ENCODE results near the gene KCNIP1. TPM values are rescaled to one million over a fixed set of nuclear protein-coding genes. Genes with fewer than 3 reads are reported as not detected.

The KCNIP1 gene
- total and polyA plus RNA-seq, 9 of the 15 experiments (the other 6 are each of a cell fraction or from before 2014, with no cell fraction given) = not detected

DNA sequence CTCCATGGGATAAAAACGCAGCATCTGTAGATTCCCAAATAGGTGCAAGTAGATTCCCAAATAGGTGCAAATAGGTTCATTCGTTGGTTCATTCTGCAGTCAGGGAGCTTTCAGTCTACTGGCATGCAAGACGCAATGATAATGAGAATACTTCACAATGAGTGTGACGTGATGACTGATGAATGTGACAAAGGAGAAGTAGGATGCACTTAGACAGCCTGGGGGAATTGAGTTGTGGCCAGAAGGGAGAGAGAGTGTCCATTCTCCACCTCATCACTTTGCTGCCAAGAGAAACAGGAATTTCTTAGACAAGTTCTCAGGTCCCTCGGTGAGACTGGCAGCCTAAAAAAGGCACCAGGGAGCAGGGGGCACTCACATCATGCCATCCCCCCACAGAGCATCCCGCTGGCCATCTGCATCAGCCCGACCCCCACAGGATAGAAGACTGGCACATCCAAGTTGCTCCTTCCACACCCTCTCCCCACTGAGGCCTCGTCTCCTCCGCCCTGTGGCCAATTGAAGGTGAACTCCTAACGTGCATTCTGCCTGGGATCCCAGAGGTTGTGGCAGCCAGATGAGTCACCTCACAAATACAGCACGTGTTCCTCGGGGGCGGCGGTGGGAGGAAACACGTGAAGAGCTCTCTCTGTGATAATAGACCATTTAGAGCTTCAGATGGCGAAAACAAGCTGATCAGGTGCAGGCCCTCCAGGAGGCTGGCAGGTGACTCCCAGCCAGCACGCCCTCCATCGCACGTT lies 19.9 kb upstream of the KCNIP1 start (continued):
- TF ChIP-seq, protein P1, sequence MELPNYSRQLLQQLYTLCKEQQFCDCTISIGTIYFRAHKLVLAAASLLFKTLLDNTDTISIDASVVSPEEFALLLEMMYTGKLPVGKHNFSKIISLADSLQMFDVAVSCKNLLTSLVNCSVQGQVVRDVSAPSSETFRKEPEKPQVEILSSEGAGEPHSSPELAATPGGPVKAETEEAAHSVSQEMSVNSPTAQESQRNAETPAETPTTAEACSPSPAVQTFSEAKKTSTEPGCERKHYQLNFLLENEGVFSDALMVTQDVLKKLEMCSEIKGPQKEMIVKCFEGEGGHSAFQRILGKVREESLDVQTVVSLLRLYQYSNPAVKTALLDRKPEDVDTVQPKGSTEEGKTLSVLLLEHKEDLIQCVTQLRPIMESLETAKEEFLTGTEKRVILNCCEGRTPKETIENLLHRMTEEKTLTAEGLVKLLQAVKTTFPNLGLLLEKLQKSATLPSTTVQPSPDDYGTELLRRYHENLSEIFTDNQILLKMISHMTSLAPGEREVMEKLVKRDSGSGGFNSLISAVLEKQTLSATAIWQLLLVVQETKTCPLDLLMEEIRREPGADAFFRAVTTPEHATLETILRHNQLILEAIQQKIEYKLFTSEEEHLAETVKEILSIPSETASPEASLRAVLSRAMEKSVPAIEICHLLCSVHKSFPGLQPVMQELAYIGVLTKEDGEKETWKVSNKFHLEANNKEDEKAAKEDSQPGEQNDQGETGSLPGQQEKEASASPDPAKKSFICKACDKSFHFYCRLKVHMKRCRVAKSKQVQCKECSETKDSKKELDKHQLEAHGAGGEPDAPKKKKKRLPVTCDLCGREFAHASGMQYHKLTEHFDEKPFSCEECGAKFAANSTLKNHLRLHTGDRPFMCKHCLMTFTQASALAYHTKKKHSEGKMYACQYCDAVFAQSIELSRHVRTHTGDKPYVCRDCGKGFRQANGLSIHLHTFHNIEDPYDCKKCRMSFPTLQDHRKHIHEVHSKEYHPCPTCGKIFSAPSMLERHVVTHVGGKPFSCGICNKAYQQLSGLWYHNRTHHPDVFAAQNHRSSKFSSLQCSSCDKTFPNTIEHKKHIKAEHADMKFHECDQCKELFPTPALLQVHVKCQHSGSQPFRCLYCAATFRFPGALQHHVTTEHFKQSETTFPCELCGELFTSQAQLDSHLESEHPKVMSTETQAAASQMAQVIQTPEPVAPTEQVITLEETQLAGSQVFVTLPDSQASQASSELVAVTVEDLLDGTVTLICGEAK (IDR thresholded peaks at IDR 0.05) = no peak
- TF ChIP-seq, protein P1 (CRISPR knock-in tag; IDR thresholded peaks at IDR 0.05) = no peak
